ENCODE results near the gene UQCC3. TPM values are rescaled to one million over a fixed set of nuclear protein-coding genes. Genes with fewer than 3 reads are reported as not detected.

UQCC3 gene
- total and polyA plus RNA-seq, 9 of the 15 experiments (the other 6 are each of a cell fraction or from before 2014, with no cell fraction given) = 3.3 to 44.3 (median 8.0) TPM

DNA sequence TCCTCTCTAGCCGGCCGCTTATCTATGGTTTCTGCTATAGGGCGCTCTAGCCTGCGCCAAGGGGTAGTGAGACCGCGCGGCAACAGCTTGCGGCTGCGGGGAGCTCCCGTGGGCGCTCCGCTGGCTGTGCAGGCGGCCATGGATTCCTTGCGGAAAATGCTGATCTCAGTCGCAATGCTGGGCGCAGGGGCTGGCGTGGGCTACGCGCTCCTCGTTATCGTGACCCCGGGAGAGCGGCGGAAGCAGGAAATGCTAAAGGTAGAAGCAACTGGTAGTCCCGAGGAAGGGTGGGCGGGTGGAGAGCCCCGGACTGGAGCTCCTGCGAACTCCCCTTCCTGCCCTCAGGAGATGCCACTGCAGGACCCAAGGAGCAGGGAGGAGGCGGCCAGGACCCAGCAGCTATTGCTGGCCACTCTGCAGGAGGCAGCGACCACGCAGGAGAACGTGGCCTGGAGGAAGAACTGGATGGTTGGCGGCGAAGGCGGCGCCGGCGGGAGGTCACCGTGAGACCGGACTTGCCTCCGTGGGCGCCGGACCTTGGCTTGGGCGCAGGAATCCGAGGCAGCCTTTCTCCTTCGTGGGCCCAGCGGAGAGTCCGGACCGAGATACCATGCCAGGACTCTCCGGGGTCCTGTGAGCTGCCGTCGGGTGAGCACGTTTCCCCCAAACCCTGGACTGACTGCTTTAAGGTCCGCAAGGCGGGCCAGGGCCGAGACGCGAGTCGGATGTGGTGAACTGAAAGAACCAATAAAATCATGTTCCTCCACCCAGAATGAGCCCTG is at the start of gene UQCC3, which contains the start of gene LBHD1 (continued):
- TF ChIP-seq ZZZ3 (IDR thresholded peaks at IDR 0.05) = 0 out of 2 replicates have a peak, but pooled peaks have one; percentile 54
- peak; percentile 42 to 49; a peak in 1 of 4 replicates for TF ChIP-seq MAZ (CRISPR knock-in tag; conservative IDR thresholded peaks at IDR 0.05 in 1 of 2, IDR thresholded peaks at IDR 0.05 in 1 of 2)
- peak; percentile 45; the same call in 1 of the 2 replicates for TF ChIP-seq NFE2 (IDR thresholded peaks at IDR 0.05; ENCODE audit: low read depth)
- TF ChIP-seq GATAD2B (IDR thresholded peaks at IDR 0.05; ENCODE audit: borderline replicate concordance) = no peak
- no peak for TF ChIP-seq BRCA1 (IDR thresholded peaks at IDR 0.05)
- no peak for TF ChIP-seq BRCA1 (CRISPR knock-in tag; IDR thresholded peaks at IDR 0.05)
- no peak for TF ChIP-seq RBM15 (IDR thresholded peaks at IDR 0.05; ENCODE audit: insufficient read depth, low read length)
- TF ChIP-seq, protein P1, sequence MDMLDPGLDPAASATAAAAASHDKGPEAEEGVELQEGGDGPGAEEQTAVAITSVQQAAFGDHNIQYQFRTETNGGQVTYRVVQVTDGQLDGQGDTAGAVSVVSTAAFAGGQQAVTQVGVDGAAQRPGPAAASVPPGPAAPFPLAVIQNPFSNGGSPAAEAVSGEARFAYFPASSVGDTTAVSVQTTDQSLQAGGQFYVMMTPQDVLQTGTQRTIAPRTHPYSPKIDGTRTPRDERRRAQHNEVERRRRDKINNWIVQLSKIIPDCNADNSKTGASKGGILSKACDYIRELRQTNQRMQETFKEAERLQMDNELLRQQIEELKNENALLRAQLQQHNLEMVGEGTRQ (CRISPR knock-in tag; IDR thresholded peaks at IDR 0.05) = no peak
- TF ChIP-seq, protein P2, sequence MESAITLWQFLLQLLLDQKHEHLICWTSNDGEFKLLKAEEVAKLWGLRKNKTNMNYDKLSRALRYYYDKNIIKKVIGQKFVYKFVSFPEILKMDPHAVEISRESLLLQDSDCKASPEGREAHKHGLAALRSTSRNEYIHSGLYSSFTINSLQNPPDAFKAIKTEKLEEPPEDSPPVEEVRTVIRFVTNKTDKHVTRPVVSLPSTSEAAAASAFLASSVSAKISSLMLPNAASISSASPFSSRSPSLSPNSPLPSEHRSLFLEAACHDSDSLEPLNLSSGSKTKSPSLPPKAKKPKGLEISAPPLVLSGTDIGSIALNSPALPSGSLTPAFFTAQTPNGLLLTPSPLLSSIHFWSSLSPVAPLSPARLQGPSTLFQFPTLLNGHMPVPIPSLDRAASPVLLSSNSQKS (CRISPR knock-in tag; IDR thresholded peaks at IDR 0.05) = no peak
- no peak for TF ChIP-seq DPF2 (IDR thresholded peaks at IDR 0.05)
- TF ChIP-seq, protein P3, sequence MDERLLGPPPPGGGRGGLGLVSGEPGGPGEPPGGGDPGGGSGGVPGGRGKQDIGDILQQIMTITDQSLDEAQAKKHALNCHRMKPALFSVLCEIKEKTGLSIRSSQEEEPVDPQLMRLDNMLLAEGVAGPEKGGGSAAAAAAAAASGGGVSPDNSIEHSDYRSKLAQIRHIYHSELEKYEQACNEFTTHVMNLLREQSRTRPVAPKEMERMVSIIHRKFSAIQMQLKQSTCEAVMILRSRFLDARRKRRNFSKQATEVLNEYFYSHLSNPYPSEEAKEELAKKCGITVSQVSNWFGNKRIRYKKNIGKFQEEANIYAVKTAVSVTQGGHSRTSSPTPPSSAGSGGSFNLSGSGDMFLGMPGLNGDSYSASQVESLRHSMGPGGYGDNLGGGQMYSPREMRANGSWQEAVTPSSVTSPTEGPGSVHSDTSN (CRISPR knock-in tag; IDR thresholded peaks at IDR 0.05; ENCODE audit: low read depth) = no peak
- TF ChIP-seq, protein P3 (tag; conservative IDR thresholded peaks at IDR 0.05; ENCODE audit: low read depth) = no peak
- no peak for TF ChIP-seq RUNX1 (IDR thresholded peaks at IDR 0.05; ENCODE audit: low read depth)
- TF ChIP-seq STAT5A (IDR thresholded peaks at IDR 0.05; ENCODE audit: borderline replicate concordance, low read length) = no peak
- TF ChIP-seq, protein P4, sequence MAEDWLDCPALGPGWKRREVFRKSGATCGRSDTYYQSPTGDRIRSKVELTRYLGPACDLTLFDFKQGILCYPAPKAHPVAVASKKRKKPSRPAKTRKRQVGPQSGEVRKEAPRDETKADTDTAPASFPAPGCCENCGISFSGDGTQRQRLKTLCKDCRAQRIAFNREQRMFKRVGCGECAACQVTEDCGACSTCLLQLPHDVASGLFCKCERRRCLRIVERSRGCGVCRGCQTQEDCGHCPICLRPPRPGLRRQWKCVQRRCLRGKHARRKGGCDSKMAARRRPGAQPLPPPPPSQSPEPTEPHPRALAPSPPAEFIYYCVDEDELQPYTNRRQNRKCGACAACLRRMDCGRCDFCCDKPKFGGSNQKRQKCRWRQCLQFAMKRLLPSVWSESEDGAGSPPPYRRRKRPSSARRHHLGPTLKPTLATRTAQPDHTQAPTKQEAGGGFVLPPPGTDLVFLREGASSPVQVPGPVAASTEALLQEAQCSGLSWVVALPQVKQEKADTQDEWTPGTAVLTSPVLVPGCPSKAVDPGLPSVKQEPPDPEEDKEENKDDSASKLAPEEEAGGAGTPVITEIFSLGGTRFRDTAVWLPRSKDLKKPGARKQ (CRISPR knock-in tag; IDR thresholded peaks at IDR 0.05) = no peak
- peak in 1 of 2 experiments; percentile 37; a peak in 1 of 4 replicates for TF ChIP-seq FOXA3 (CRISPR knock-in tag; conservative IDR thresholded peaks at IDR 0.05 in 1 of 2, IDR thresholded peaks at IDR 0.05 in 1 of 2)
- TF ChIP-seq SP1 (CRISPR knock-in tag; IDR thresholded peaks at IDR 0.05) = no peak; the same call in 1 of the 2 replicates
- TF ChIP-seq, protein P5, sequence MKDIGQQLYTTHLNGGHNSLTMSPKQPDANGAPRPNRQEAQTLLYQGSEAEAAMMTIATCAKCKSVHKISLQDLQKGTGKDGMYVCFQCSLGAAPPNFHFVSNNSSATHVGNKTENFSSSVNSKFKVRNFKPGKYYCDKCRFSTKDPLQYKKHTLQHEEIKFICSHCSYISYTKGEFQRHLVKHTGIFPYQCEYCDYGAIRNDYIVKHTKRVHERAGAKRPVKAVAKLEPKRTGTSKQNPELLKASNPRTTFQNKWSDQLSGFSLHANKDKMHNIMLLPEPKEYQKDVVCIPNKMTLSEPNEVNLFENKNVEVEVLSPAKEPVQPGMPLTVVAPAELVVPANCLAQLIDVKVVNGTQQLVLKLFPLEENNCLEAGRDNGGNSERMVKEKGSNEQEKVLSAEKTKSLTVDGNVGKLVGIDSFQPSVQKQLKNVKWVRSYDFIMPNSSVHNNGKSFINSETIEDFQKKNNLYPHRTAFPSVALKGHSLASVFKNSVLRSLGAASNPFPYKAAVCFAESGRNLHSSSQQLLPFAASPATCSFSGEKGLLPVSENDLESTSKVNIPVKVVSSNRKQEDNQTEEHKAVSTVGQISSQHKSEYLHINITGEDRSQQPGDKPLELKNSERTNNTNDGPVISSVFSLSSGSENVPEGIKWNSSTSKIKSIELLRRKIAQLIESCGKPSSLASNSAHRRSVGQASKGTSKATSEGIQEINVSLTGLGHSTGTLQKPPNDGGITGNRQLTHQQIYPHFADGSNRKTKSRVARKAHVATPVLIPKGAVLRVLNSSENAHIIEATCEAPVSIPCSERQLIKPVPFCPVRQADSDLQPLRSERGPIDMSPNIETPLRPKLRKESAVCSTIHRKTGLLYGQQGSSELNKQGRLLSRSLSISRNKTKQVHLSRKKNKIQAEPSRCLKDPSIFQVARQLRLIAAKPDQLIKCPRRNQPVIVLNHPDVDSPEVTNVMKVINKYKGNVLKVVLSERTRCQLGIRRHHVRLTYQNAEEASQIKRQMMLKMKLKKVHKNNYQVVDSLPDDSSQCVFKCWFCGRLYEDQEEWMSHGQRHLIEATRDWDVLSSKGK (CRISPR knock-in tag; IDR thresholded peaks at IDR 0.05) = no peak
